Activated CD4-positive, alpha-beta T cell treated with anti-CD3 and anti-CD28 coated beads, Interleukin-2, amount 50 U/mL, for 1 hour (primary cell): ENCODE data around the gene CAMTA1.
"Not testable (repeated sequence)": the region's sequence is repeated elsewhere in the genome, so short reads cannot be mapped to it uniquely, and the experiment has no call there.

Source experiments
- DNase-seq: peaks from one replicate; pipeline ENCODE4 v3.0.0-alpha.2; 2020

CAMTA1 gene

DNA sequence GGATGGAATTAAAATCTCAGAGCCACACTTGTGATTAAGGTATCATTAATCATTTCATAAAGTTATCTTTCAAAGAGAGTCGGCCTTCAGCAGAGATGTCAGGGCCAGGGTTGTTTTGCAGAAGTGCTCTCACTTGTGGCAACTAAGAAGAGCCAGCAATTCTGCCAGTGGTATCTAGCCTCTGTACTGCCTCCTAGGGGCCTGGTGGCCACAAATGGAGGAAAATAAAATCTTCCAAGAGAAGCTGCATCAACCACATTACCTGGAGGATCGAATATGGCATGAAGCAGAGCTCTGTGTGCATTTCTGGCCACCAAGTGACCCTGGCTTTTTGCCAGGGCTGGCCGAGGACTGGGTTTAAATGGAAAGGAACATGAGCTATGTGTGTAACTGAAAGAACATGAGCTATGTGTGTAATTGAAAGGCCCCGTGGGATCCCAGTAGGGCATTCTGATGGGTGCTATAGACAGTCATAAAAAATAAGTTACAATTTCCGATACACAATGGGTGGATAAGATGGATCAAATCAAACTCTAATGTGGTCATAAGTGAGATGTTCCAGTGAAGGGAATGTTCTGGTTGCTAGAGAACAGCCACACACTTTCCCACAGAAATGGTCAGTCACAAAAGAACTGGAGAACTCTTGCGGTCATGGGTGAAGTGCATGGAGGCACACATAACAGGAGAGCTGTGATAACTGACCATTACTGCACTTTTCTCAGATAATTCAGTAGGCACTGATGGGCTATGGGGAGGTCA lies 335.8 kb downstream of the CAMTA1 start:
- DNase-seq, result no peak

DNA sequence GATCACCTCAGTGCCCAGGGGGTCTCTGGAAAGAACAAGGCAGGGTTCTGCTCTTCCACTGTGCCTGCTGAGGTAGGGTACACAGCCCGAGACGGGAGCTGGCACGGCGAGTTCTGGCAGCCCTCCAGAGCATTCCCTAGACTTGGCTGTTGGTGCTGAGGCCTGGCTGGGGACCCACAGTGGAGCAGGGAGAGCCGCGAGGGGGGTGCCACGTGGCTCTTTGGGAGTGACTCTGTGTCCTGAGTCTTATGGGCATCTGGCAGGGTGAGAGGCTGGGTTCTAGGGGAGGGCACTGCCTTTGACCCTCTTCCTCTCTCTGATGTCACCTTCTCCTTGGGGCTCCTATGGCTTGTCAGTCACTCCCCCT lies 336.4 kb downstream of the CAMTA1 start:
- no peak for DNase-seq

DNA sequence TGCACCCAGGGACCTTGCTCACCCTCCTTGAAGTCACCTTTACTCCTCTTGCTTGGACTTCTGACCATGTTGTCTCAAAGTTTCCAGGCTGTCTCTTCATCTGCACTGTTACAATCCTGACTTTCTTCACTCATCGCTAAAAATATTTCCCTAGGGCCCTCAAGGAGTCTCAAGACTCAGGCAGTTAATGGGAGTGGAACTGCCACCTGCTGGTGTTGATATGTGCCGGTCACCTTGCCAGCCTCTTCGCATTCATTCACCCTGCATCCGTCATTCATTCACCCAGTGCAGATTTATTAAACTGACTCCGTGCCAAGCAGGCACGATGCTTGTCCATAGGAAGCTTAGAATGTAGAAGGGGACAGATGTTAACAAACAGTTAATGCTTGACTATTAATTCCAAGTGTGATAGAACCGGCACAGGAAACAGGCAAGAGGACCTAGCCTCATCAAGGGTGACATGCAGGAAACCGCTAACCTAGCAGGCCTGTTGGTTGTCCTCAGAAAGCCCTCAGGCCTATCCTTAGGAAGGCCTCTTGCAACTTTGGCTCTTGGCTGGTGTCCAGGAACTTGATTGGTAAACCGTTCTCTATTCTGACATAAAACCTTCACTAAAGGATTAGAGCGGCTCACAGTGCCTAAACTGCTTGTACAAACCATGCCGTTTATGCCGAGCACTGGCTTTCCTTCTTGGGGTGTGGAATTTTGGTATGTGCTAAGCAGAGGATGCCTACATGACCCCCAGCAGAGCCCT lies 342.2 kb downstream of the CAMTA1 start:
- no peak for DNase-seq

DNA sequence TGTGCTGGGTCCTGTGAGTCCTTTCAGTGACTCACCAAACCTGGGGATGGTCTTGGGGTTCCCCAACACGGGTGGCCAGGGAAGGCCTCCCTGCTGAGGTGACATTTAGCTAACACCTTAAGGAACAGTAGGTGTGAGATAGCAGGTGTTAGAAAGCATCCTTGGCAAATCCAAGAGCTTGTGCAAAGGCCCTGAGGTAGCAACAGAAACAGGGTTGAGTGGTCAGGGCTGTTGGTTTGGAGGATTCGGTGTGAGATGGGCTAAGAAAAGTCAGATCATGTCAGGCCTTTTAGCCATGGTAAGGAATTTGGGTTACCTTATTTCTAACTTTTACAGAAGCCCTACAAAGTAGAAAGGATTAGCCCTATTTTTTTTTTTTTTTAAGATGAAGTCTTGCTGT lies 343.0 kb downstream of the CAMTA1 start:
- no peak for DNase-seq

DNA sequence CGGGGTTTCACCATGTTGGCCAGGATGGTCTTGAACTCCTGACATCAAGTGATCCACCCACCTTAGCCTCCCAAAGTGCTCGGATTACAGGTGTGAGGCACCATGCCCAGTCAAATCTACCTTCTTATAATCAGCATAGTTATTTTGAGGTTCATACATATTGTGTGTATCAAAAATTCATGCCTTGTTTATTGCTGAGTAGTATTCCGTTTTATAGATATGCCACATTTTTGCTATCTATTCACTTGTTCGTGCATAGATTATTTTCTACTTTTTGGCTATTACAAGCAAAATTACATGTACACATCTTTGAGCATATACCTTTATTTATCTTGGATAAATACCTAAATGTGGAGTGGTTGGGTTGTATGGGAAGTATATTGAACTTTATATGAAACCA lies 344.9 kb downstream of the CAMTA1 start:
- no peak for DNase-seq

DNA sequence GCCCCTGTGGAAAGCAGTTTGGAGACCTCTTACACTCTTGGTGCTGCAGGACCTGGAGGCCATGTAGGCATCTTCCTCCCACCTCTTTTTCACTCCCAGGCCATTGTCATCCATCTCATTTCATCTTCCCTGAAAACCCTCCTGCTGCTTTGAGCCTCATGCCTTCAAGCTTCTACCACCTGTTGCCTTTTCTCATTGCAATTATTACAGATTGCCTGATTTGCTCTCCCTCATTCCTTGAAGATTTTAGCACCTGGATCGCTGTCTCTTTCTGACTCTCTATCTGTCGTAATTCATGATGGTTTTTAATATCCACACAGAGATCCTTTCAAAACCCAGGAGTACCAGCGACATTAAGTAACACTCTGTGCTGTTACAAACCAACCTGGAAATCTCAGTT lies 350.2 kb downstream of the CAMTA1 start:
- no peak for DNase-seq

DNA sequence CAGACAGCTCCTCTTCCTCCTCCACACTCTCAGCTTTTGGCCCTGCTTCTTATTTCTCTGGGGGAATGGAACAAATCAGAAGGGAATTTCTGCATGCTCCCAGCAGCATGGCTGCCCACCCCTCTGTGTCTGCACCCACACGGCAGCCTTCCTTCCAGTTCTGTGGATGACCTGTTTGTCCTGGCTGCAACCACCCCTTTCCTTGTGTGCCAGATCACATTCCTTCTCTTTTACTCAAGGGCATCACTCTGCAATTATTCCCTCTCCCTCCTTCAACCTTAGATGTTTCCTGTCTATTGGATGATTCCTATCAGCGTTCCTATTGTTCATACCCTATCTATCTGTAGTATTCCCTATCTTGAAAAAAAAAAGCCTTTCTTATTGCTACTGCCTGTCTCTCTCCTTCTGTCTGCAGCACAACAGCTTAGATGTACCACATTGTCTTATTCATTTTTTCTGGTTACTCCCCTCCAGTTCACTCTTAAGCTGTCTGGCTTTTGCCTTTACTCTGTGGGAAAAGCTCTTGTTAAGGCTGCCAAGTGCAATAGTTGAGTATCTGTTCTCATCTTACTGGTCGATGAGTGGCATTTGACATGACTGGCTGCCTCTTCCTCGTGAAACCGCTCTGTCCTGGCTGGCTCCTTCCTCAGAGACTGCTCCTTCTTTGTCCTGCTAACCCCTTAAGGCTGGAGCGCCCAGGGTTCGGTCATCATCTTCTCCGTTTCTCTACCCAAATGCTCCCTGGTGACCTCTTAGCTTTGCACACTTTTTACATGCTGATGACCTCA lies 351.1 kb downstream of the CAMTA1 start:
- no peak for DNase-seq

DNA sequence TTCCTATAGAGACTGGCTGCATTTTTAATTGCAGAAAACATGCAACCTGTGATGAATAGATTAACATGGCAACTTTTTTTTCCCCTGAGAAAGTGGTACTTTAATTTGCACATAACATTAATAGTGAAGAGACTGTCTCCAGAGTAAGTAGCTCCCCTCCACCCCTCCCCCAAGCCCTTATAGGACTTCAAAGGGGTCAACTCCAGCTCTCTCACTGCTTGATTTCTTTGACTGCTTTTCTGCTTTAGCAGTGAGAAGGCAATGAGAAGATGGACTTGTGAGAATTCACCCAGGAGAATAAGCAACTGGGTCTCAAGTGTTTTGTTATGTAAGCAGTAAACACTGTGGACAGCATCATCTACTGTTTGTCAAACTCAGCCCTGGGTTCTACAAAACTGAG lies 355.0 kb downstream of the CAMTA1 start:
- no peak for DNase-seq

DNA sequence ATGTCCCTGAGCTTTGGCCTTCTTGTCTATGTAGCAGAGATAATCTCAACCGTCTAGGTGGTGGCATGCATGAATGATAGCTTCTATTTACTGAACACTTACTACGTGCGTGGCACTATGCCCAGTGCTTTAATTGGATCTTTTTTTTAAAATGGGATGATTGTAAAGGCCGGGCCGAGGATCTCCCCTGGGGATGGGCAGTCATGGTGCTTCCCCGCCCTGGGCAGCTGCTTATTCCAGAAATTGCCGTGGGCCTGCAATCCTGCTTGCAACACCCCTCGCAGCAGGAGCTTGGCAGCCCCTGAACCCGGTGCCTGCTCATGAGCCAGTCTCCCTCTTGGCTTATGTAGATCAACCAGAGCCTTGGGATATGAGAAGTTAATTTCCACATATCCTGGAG lies 360.7 kb downstream of the CAMTA1 start:
- no peak for DNase-seq

DNA sequence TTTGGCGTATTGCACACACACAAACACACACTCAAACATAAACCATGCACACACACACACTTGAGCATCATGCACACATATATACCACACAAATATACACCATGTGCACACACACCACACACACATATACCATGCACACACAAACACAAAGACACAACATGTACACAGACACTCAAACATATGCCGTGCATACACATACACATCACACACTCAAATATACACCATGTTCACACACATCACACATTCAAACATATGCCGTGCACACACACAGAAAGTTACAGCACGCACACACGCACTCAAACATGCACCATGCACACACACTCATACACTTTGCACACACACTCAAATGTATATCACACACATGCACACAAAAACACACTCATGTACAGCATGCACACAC lies 361.5 kb downstream of the CAMTA1 start:
- DNase-seq, result no peak

DNA sequence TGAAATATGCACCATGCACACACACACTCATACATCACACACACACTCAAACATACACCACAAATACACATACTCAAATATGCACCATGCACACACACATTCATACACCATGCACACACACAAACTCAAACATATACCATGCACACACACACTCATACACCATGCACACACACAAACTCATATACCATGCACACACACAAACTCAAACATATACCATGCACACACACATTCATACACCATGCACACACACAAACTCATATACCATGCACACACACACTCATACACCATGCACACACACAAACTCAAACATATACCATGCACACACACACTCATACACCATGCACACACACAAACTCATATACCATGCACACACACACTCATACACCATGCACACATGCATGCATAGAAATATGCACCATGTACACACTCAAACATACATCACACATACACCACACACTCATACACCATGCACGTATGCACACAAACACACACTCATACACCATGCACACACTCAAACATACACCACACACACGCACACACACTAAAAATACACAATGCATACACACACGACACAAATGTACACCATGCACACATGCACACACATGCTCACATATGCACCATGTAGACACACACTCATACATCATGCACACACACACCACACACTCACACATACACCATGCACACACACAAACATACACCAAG lies 362.5 kb downstream of the CAMTA1 start:
- not testable (repeated sequence) for DNase-seq

DNA sequence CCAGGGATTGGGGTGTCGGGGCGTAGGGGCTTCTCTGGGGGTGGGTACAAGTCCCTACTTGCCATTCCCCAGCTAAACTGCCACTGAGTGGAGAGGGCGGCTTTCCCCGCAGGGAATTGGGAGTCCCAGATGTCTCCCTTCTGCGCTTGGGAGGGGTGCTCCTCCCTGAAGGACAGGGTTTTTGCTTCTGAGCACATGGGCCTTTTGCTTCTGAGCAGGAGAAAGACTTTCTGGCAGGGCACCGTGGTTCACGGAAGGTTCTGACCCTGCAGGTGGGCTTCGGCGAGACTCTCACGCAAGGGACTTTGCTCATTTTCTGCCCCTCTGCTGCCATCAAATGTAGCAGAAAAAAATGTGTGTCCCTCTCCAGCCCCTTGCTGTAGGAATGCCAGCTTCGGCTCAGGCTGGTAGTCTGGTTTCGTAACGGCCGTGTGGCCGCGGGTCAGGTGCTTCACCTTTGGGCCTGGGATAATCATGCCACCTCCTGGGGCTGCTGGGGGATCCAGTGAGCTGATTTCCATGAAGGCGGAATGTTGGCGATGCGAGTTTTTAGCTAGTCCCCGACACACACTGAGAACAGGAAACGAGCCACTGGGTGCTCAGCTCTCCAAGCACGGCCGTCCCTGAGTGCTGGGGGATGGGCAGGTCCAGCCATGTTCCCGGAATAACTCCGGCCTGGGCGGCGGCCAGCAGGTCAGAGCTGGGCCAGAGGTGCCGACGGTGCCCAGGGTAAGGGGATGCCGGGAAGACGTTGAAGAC lies 364.0 kb downstream of the CAMTA1 start:
- no peak for DNase-seq

DNA sequence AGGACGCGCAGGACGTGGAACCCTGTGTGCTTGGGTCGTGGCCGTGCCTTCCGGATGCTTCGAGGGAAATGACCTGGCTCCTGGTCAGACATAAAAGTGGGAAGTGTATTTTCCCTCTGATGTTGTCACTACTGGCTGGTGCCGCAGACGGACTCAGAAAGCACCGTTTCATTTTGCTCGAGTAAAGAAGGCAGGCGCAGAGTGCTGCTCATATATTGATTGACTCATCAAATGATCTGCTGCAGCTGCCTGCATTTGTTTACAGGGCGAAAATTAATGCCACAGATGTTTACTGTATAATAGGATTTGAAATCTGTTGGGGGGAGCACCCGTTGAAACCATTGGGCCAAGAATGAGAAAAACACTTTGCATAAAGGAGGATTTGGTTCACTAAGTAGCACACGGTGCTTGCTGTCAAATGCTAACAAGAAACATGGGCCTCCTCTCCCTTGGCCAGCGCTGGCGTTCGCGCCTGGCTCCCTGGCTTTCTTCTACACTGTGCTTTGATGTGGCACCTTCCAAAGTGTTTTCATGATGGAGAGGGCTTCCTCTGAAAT lies 365.5 kb downstream of the CAMTA1 start:
- DNase-seq, result no peak

DNA sequence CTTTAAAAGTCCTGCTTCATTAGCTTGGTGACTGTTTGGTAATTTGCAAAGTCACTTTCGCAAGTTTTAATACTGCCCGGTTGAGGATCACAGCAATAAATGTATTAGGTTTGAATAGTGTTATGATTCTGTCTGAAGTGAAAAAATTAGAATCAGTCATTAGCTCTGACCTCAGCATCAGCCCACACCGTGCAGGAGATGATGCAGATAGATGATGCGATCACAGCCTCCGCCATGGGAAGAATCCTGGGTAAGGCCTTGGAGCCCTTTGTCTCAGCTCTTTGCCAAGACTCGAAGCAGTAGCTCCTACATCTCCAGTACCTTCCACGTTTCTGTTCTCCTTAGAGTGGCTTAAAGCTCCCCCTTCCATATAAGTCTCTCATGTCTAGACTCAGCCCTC lies 366.7 kb downstream of the CAMTA1 start:
- DNase-seq, result no peak

DNA sequence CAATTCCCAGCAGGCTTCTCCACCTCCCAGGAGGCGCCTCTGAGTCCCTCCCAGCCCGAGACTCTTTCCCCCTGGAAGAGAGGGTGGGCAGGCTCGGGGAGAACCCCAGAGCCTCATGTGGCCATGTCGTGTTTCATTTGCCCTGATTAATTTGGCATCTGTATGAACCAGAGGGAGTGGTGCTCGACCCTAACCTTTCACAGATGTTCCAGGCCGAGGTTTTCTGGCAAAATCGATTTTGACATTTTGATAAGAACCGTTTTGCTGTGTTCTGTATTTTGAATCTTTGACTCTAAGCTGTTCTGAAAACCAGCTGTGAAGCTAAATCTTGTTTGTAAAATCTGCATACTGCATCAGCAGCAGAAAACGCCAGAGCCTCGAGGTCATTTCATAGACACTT lies 367.4 kb downstream of the CAMTA1 start:
- DNase-seq, result no peak

DNA sequence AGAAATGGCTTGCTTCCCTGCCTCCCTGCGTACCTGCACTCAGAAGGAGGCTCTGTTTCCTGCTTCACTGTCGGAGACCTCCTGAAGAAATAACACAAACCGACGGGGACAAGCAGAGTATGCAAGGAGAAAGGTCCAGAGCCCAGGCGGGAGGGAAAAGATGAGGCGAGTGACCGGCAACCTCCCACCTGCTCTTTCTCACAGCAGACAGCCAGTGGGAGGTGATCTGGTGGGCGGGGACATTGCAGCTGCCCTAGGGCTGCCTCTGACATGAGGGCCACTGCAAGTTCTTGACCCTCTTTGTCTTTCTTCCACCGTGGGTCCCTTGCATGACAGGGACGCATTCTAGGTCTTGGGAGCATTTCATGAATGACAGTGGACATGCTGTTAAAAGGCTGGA lies 368.2 kb downstream of the CAMTA1 start:
- DNase-seq, result no peak

DNA sequence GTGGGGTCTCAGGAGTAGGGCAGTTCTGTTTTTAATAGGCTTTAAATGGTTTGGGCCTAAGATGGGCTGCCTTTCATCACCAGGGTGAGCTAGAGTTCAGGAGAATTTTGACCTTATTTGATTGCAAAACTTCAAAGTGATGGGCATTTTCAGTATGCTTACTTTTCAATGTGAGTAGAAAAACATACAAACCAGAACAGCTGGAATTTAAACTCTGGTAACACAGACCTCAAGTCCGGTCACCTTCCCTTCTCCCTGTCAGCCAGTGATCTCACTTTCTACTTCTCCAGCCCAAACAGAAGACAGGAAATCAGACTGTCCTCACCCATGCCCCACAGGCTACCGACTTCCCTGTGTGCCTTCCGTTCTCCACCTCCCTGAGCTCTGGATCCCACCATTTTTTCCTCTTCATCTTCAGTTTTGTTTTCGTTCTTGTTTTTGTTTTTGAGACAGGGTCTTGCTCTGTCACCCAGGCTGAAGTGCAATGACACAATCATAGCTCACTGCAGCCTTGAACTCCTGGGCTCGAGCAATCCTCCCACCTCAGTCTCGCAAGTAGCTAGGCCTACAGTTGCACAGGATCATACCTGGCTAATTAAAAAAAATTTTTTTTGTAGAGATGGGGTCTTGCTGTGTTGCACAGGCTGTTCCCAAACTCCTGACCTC lies 374.0 kb downstream of the CAMTA1 start:
- DNase-seq, result no peak

DNA sequence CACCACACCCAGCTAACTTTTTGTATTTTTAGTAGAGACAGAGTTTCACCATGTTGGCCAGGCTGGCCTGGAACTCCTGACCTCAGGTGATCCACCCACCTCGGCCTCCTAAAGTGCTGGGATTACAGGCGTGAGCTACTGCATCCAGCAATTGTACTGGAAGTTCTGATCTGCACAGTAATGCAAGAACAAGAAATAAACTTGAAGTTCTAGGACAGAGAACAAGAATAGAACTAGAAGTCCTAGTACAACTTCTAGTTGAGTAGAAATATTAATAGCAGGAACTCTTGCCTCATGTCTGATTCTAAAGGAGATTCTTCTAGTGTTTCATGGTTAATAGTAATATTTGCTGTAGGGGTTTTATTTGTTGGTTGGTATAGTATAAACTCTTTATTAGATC lies 383.3 kb downstream of the CAMTA1 start:
- not testable (repeated sequence) for DNase-seq

DNA sequence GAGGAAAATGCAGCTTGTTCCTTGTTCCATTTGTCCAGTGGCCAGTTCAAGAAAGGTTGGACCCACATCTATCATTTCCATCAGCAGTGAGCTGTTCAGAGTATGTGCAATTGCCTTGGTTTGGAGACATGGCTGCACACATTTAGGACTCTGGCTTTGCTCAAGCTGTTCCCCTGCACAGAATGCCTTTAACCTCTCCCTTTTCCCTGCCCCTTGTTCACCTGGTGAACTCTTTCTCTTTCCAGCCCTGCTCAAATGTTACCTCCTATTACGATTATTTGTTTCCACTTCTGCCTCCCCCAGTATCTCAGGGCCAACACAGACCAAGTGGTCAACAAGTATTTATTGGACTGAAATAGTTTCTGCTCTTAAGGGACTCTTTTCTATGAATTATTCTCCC lies 385.9 kb downstream of the CAMTA1 start:
- DNase-seq, result no peak

DNA sequence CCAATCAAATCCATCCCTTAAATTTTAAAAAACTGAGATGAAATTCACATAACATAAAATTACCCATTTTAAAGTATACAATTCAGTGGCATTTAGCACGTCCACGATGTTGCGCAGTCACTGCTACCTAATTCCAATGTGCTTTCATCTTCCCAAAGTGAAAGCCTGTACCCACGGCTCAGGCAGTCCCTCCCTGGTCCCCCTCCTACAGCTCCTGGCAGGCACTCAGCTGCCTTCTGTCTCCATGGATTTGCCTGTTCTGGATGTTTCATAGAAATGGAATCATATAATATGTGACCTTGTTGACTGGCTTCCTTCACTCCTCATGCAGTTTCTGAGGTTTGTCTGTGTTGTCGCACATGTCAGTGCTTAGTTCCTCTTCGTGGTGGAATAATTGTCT lies 386.3 kb downstream of the CAMTA1 start:
- DNase-seq, result no peak

DNA sequence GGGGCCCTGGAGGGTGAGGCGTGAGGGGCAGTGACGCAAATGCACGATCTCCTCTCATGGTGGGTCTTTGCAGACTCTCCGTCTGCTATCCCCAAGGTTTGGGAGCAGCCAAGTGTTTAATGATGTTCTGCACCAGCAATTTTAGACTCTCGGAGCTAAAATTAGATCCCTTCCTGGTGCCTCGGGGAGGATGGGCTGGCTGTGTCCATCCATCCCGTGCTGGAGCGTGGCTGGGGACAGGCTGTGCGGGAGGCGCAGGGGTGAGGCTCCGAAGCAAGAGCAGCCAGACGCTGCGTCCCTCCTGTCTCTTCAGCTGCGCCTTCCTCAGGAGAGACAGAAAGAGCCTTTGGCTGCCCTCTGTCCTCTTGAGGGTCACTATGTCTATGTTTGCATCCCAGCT lies 387.6 kb downstream of the CAMTA1 start:
- no peak for DNase-seq

DNA sequence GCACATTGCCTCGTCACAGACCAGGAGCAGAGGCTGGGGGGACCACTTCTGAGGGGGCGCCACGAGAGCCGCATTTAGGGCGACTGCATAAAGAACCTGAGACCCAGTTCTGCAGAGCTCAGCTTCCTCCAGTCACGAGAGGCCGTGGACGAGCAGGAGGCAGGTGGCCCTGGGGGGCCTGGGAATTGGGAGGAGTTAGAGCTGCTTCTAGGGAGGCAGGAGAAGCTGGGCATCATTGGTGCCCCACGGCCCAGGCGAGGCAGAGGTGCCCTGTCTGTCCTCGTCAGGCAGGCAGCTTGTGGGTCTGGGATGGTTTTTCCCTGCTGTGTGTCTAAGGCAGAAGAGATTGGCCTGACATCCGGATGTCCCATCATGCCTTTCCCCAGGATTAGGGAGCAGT lies 389.3 kb downstream of the CAMTA1 start:
- no peak for DNase-seq
